Parathyroid adenoma (tissue), 2 donors: ENCODE data around the gene SEMA4B.

Experiments
- H2AFZ ChIP-seq: fragments of 300-600 bp; sonication (generic); one replicate; pipeline ENCODE4 v1.7.0; 2017; ENCODE audit warnings: antibody characterized with exemption, mild to moderate bottlenecking
- H3K27ac ChIP-seq: fragments of 300-600 bp; sonication (generic); one replicate; pipeline ENCODE4 v1.7.0; 2017
- H3K27me3 ChIP-seq: fragments of 300-600 bp; sonication (generic); one replicate; pipeline ENCODE4 v1.7.0; 2017; ENCODE audit warnings: low read length; ENCODE audit not compliant: control insufficient read depth, insufficient read depth
- H3K36me3 ChIP-seq: fragments of 300-600 bp; sonication (generic); one replicate; pipeline ENCODE4 v1.7.0; 2017; ENCODE audit warnings: low read length; ENCODE audit not compliant: control insufficient read depth, insufficient read depth
- H3K4me1 ChIP-seq: fragments of 300-600 bp; sonication (generic); one replicate; pipeline ENCODE4 v1.7.0; 2017; ENCODE audit warnings: control low read depth
- H3K4me2 ChIP-seq: fragments of 300-600 bp; sonication (generic); one replicate; pipeline ENCODE4 v1.7.0; 2017; ENCODE audit warnings: low read length
- H3K4me3 ChIP-seq: fragments of 300-600 bp; sonication (generic); one replicate; pipeline ENCODE4 v1.7.0; 2017; ENCODE audit warnings: low read depth, low read length
- H3K79me2 ChIP-seq: fragments of 300-600 bp; sonication (generic); one replicate; pipeline ENCODE4 v1.7.0; 2017; ENCODE audit warnings: control low read depth
- H3K9ac ChIP-seq: fragments of 300-600 bp; sonication (generic); one replicate; pipeline ENCODE4 v1.7.0; 2017; ENCODE audit warnings: mild to moderate bottlenecking
- H3K9me3 ChIP-seq: fragments of 300-600 bp; sonication (generic); one replicate; pipeline ENCODE4 v1.7.0; 2017; ENCODE audit warnings: low read length; ENCODE audit not compliant: control insufficient read depth
- CTCF ChIP-seq: fragments of 300-600 bp; sonication (generic); IDR thresholded peaks from one replicate; pipeline ENCODE4 v1.7.0; 2017; ENCODE audit warnings: antibody characterized with exemption, mild to moderate bottlenecking
- donor health status: primary hyperparathyroidism.

SEMA4B gene

DNA sequence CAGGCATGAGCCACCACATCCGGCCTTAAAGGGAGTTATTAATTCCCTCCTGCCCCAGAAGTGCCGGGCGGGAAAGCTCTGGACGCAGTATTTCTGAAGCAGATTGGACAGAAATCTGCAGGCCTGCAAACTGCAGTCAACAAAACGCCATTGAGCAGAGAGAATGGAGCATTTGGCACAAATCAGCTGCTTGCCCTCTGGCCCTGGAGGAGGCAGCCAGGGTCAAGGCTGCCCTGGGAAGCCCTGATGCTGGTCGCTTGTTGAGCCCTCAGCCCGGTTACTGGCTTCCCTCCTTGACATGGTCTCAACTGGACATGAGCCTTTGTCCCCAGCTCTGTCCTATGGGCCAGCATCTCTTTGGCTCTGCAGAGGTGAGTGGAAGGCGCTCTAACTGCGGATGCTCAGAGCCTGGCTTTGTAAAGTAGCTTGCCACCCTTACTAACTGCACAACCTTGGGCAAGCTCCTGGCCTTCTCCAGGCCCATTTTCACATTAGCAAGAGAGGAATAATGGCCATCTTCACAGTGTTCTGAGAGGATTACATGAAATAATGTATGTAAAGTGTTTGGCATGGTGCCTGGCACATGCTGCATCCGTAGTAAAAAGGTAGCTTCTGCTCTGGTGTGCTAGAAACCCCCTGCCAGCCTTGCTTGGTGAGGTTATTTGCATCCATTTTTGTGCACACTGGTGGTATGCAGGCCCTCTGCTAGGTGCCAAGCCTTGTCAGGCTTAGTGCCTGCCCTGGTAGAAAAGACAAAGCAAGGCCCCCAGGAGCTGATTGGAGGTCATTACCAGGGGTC lies 4.1 kb downstream of the SEMA4B start:
- no peak for TF ChIP-seq CTCF
- Histone ChIP-seq H3K27ac (no peak overlapping the region), H3K9ac (no peak overlapping the region), H3K36me3 (no peaks in the 10 kb centered on the region), H3K4me2 (no peak overlapping the region), H3K27me3 (no peaks in the 10 kb centered on the region), H3K9me3 (no peaks in the 10 kb centered on the region), H2AFZ (no peak overlapping the region), H3K4me1 (peaks cover 10% of the 10 kb centered on the region), H3K4me3 (no peak overlapping the region), H3K79me2 (peaks cover 31% of the 10 kb centered on the region)

- H3K9ac ChIP-seq: no peak overlapping the region
- no peak overlapping the region for H3K27ac ChIP-seq
- peaks cover 16% of the 10 kb centered on the region for H3K4me1 ChIP-seq
- H3K4me2 ChIP-seq: no peak overlapping the region
- no peaks in the 10 kb centered on the region for H3K36me3 ChIP-seq
- H3K4me3 ChIP-seq: no peak overlapping the region
- H3K79me2 ChIP-seq: peaks cover 31% of the 10 kb centered on the region
- H2AFZ ChIP-seq: no peak overlapping the region
- H3K27me3 ChIP-seq: no peaks in the 10 kb centered on the region
- TF ChIP-seq CTCF: no peak
- no peaks in the 10 kb centered on the region for H3K9me3 ChIP-seq
Observed at GRCh38 chr15:90205886-90206285, 4.8 kb downstream of the SEMA4B start.

- Histone ChIP-seq H3K36me3 (no peaks in the 10 kb centered on the region), H3K4me1 (peaks cover 28% of the 10 kb centered on the region)
- no peak for TF ChIP-seq CTCF
Observed at GRCh38 chr15:90207252-90207651, 6.1 kb downstream of the SEMA4B start.

GRCh38 chr15:90208356-90208755 lies 7.2 kb downstream of the SEMA4B start:
- Histone ChIP-seq H3K36me3 (no peaks in the 10 kb centered on the region), H3K4me2 (no peak overlapping the region), H3K27ac (no peak overlapping the region), H3K27me3 (no peaks in the 10 kb centered on the region), H3K9me3 (no peaks in the 10 kb centered on the region), H3K4me3 (no peak overlapping the region), H3K9ac (no peak overlapping the region), H2AFZ (no peak overlapping the region), H3K4me1 (peaks cover 34% of the 10 kb centered on the region), H3K79me2 (peaks cover 28% of the 10 kb centered on the region)
- TF ChIP-seq CTCF: no peak

More at GRCh38 chr15:90207252-90207651, 6.1 kb downstream of the SEMA4B start:
- no peak overlapping the region for H3K4me3 ChIP-seq
- peaks cover 31% of the 10 kb centered on the region for H3K79me2 ChIP-seq
- no peaks in the 10 kb centered on the region for H3K9me3 ChIP-seq
- H3K27me3 ChIP-seq: no peaks in the 10 kb centered on the region
- H3K4me2 ChIP-seq: no peak overlapping the region
- H3K9ac ChIP-seq: no peak overlapping the region
- H2AFZ ChIP-seq: no peak overlapping the region
- H3K27ac ChIP-seq: no peak overlapping the region

DNA sequence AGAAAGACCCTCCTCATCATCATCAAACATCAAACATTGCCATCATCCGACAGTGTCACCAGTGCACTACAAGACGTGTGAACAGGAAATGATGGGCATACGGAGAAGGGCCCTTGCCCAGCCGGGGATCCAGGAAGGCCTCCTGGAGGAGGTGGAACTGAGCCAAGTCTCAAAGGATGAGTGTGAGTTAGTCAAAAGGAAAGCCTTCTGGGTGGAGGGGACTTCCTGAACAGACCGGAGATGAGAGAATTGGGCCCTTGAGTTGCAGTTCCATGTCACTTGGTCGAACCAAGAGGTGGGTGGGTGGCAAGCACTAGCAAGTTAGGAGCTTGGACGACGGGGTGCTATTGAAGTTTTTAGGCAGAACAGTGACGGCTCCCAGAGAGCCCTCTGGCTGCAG lies 8.5 kb downstream of the SEMA4B start:
- no peaks in the 10 kb centered on the region for H3K36me3 ChIP-seq
- peaks cover 17% of the 10 kb centered on the region for H3K79me2 ChIP-seq
- H3K9ac ChIP-seq: no peak overlapping the region
- no peak overlapping the region for H3K27ac ChIP-seq
- no peak overlapping the region for H3K4me2 ChIP-seq
- H3K4me3 ChIP-seq: no peak overlapping the region
- no peak overlapping the region for H2AFZ ChIP-seq
- no peak for TF ChIP-seq CTCF
- no peaks in the 10 kb centered on the region for H3K27me3 ChIP-seq
- H3K9me3 ChIP-seq: no peaks in the 10 kb centered on the region
- H3K4me1 ChIP-seq: peaks cover 34% of the 10 kb centered on the region
